Measurements from ENCODE around the gene SATB2.

The SATB2 gene

DNA sequence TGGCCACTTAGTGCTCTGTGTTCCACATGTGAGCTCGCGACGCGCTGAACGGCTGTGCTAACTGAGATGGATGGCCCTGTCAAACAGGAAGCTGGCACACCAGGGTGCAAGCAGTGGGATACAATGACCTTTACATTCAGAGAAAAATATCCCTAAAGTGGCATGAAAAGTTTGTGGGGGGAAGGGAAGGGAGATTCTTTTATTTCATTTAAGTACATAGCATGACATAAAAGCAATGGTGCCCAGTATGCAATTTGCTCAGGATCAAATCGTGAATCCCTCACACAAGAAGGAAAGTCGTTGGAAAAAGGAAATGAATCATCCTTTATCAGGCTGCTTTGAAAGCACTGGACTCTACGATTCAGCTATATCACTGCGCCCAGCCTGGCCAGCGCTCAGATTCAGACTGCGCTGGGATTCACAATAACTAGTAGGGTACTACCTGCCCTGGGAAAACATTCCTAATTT, 26.0 kb downstream of the SATB2 start:
- H3K27ac ChIP-seq (ENCODE audit: extremely low read depth, low read depth, low read length): no peak overlapping the region
- no peaks in the 10 kb centered on the region for H3K9me3 ChIP-seq (ENCODE audit: control insufficient read depth, insufficient read depth, low read depth, low read length)
- TF ChIP-seq ZNF664 (tag by site-specific recombination; IDR thresholded peaks at IDR 0.05) (peak; percentile 89), SALL2 (tag by site-specific recombination; IDR thresholded peaks at IDR 0.05; ENCODE audit: borderline replicate concordance) (no peak), ZNF629 (tag by site-specific recombination; IDR thresholded peaks at IDR 0.05) (peak; percentile 46; the same call in 1 of the 2 replicates), ZNF391 (tag by site-specific recombination; IDR thresholded peaks at IDR 0.05; ENCODE audit: borderline replicate concordance, low read depth) (no peak), ZBTB17 (tag by site-specific recombination; IDR thresholded peaks at IDR 0.05) (peak; percentile 83), ZNF16 (tag by site-specific recombination; IDR thresholded peaks at IDR 0.05; ENCODE audit: low read depth) (no peak), ZNF2 (tag by site-specific recombination; IDR thresholded peaks at IDR 0.05) (no peak), TRIM28 (IDR thresholded peaks at IDR 0.05; ENCODE audit: borderline replicate concordance, low read length) (peak; percentile 74), ZBTB48 (tag by site-specific recombination; IDR thresholded peaks at IDR 0.05) (no peak), ZNF600 (tag by site-specific recombination; IDR thresholded peaks at IDR 0.05) (peak; percentile 88), ZBTB1 (tag by site-specific recombination; IDR thresholded peaks at IDR 0.05) (no peak), ZIC2 (tag by site-specific recombination; IDR thresholded peaks at IDR 0.05) (peak; percentile 72), ZBTB7A (tag by site-specific recombination; IDR thresholded peaks at IDR 0.05; ENCODE audit: low read depth) (no peak), GFI1B (tag by site-specific recombination; IDR thresholded peaks at IDR 0.05) (0 out of 2 replicates have a peak, but pooled peaks have one; percentile 19), ZNF394 (tag by site-specific recombination; IDR thresholded peaks at IDR 0.05; ENCODE audit: borderline replicate concordance) (0 out of 2 replicates have a peak, but pooled peaks have one; percentile 16), ZBTB8A (tag by site-specific recombination; IDR thresholded peaks at IDR 0.05) (peak; percentile 23; the same call in 1 of the 2 replicates), IKZF3 (tag by site-specific recombination; IDR thresholded peaks at IDR 0.05) (peak; percentile 50; the same call in 1 of the 2 replicates), MYNN (tag by site-specific recombination; IDR thresholded peaks at IDR 0.05; ENCODE audit: borderline replicate concordance) (no peak), ZNF704 (tag by site-specific recombination; IDR thresholded peaks at IDR 0.05) (no peak), OSR2 (tag by site-specific recombination; IDR thresholded peaks at IDR 0.05) (0 out of 2 replicates have a peak, but pooled peaks have one; percentile 46), ZNF585B (tag by site-specific recombination; IDR thresholded peaks at IDR 0.05) (no peak), FEZF1 (tag by site-specific recombination; IDR thresholded peaks at IDR 0.05) (peak; percentile 53), REPIN1 (tag by site-specific recombination; IDR thresholded peaks at IDR 0.05; ENCODE audit: low read depth) (no peak), ZNF146 (tag by site-specific recombination; IDR thresholded peaks at IDR 0.05) (no peak), MEIS1 (CRISPR knock-in tag; IDR thresholded peaks at IDR 0.05; ENCODE audit: borderline replicate concordance) (0 out of 2 replicates have a peak, but pooled peaks have one; percentile 23), ZNF660 (tag by site-specific recombination; IDR thresholded peaks at IDR 0.05) (no peak), ZNF138 (tag by site-specific recombination; IDR thresholded peaks at IDR 0.05; ENCODE audit: borderline replicate concordance) (no peak), ZNF561 (tag by site-specific recombination; IDR thresholded peaks at IDR 0.05; ENCODE audit: borderline replicate concordance) (0 out of 2 replicates have a peak, but pooled peaks have one; percentile 26), BCL11A (tag by site-specific recombination; IDR thresholded peaks at IDR 0.05; ENCODE audit: low read depth) (no peak), ZSCAN16 (tag by site-specific recombination; IDR thresholded peaks at IDR 0.05) (no peak), SP7 (tag by site-specific recombination; IDR thresholded peaks at IDR 0.05) (peak; percentile 79), ZSCAN18 (tag by site-specific recombination; IDR thresholded peaks at IDR 0.05) (no peak), ZFP37 (tag by site-specific recombination; IDR thresholded peaks at IDR 0.05) (no peak), ZEB2 (tag by site-specific recombination; IDR thresholded peaks at IDR 0.05) (peak; percentile 73), ZNF529 (tag by site-specific recombination; IDR thresholded peaks at IDR 0.05; ENCODE audit: insufficient replicate concordance) (no peak)
- TF ChIP-seq, protein P1, sequence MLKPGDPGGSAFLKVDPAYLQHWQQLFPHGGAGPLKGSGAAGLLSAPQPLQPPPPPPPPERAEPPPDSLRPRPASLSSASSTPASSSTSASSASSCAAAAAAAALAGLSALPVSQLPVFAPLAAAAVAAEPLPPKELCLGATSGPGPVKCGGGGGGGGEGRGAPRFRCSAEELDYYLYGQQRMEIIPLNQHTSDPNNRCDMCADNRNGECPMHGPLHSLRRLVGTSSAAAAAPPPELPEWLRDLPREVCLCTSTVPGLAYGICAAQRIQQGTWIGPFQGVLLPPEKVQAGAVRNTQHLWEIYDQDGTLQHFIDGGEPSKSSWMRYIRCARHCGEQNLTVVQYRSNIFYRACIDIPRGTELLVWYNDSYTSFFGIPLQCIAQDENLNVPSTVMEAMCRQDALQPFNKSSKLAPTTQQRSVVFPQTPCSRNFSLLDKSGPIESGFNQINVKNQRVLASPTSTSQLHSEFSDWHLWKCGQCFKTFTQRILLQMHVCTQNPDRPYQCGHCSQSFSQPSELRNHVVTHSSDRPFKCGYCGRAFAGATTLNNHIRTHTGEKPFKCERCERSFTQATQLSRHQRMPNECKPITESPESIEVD (tag by site-specific recombination; IDR thresholded peaks at IDR 0.05): peak; percentile 66
- H3K4me1 ChIP-seq (ENCODE audit: control insufficient read depth, insufficient read depth, low read length): peaks cover 20% of the 10 kb centered on the region
- POLR2A ChIA-PET: no interaction called here
- H3K36me3 ChIP-seq (ENCODE audit: control insufficient read depth in 2 of 2, insufficient read depth in 1 of 2, low read length in 2 of 2): peaks cover 6 to 23% of the 10 kb centered on the region in 2 experiments
- no peak overlapping the region for H3K4me3 ChIP-seq (ENCODE audit: low read depth, low read length)
- CTCF ChIA-PET: no interaction called here

All from HEK293 (cell line).